Measurements from ENCODE around the gene GABBR2.
A peak's percentile ranks its signal among the peaks of the same experiment; 100 is the strongest.

Gene GABBR2

GRCh38 chr9:98248737-98249474 lies 459.8 kb downstream of the GABBR2 start:
- TF ChIP-seq CTCF (IDR thresholded peaks at IDR 0.05; ENCODE audit: low read depth, low read length, missing control alignments) = no peak
- no peak for DNase-seq (ENCODE audit: low read depth)
- no peak overlapping the region for H3K4me3 ChIP-seq (ENCODE audit: low read depth, low read length)

- no peak for TF ChIP-seq CTCF (IDR thresholded peaks at IDR 0.05; ENCODE audit: low read depth, low read length, missing control alignments)
- no peak for DNase-seq (ENCODE audit: low read depth)
- no peak overlapping the region for H3K4me3 ChIP-seq (ENCODE audit: low read depth, low read length)
Measured at GRCh38 chr9:98247831-98248657, 460.7 kb downstream of the GABBR2 start.

GRCh38 chr9:98242426-98242825 lies 466.3 kb downstream of the GABBR2 start:
- no peak overlapping the region for H3K4me3 ChIP-seq (ENCODE audit: low read depth, low read length)
- no peak for DNase-seq (ENCODE audit: low read depth)
- no peak for TF ChIP-seq CTCF (IDR thresholded peaks at IDR 0.05; ENCODE audit: low read depth, low read length, missing control alignments)

GRCh38 chr9:98241357-98242300 lies 467.1 kb downstream of the GABBR2 start:
- no peak for DNase-seq (ENCODE audit: low read depth)
- TF ChIP-seq CTCF (IDR thresholded peaks at IDR 0.05; ENCODE audit: low read depth, low read length, missing control alignments) = peak; percentile 31
- H3K4me3 ChIP-seq (ENCODE audit: low read depth, low read length) = no peak overlapping the region

GRCh38 chr9:98240475-98240874 lies 468.3 kb downstream of the GABBR2 start:
- no peak for DNase-seq (ENCODE audit: low read depth)
- no peak for TF ChIP-seq CTCF (IDR thresholded peaks at IDR 0.05; ENCODE audit: low read depth, low read length, missing control alignments)
- H3K4me3 ChIP-seq (ENCODE audit: low read depth, low read length) = no peak overlapping the region
